Measurements from ENCODE around the gene ARHGAP36.

Gene ARHGAP36

GRCh38 chrX:131058136-131058868 lies at the start of gene ARHGAP36:
Gene ARHGAP36 (plus strand): TSS chrX:131058346. CDS start chrX:131081666, 23,320 bp downstream.
- H3K4me3 ChIP-seq = no peak within 1 kb of the TSS
- H3K27ac ChIP-seq = no peak within 1 kb of the TSS

- H3K27ac ChIP-seq = no peak overlapping the region
Measured at GRCh38 chrX:131010186-131010585, 48.0 kb upstream of the ARHGAP36 start.

GRCh38 chrX:131025336-131025735 lies 32.8 kb upstream of the ARHGAP36 start:
- Histone ChIP-seq H3K27ac (no peak overlapping the region), H3K4me3 (no peak overlapping the region)

More at GRCh38 chrX:131010186-131010585, 48.0 kb upstream of the ARHGAP36 start:
- H3K4me3 ChIP-seq = no peak overlapping the region

GRCh38 chrX:131032354-131033230 lies 25.6 kb upstream of the ARHGAP36 start:
- Histone ChIP-seq H3K4me3 (no peak overlapping the region), H3K27ac (no peak overlapping the region)

GRCh38 chrX:131034063-131034462 lies 24.1 kb upstream of the ARHGAP36 start:
- H3K27ac ChIP-seq = no peak overlapping the region
- H3K4me3 ChIP-seq = no peak overlapping the region

GRCh38 chrX:131040781-131041180 lies 17.4 kb upstream of the ARHGAP36 start:
- Histone ChIP-seq H3K4me3 (no peak overlapping the region), H3K27ac (no peak overlapping the region)

GRCh38 chrX:131041667-131042066 lies 16.5 kb upstream of the ARHGAP36 start:
- Histone ChIP-seq H3K4me3 (no peak overlapping the region), H3K27ac (no peak overlapping the region)

- Histone ChIP-seq H3K27ac (no peak overlapping the region), H3K4me3 (no peak overlapping the region)
Measured at GRCh38 chrX:131045726-131046125, 12.4 kb upstream of the ARHGAP36 start.

GRCh38 chrX:131046596-131046995 lies 11.6 kb upstream of the ARHGAP36 start:
- H3K27ac ChIP-seq = no peak overlapping the region
- no peak overlapping the region for H3K4me3 ChIP-seq

- Histone ChIP-seq H3K27ac (no peak overlapping the region), H3K4me3 (no peak overlapping the region)
Measured at GRCh38 chrX:131047180-131047579, 11.0 kb upstream of the ARHGAP36 start.

- Histone ChIP-seq H3K4me3 (no peak overlapping the region), H3K27ac (no peak overlapping the region)
Measured at GRCh38 chrX:131053076-131053475, 5.1 kb upstream of the ARHGAP36 start.

GRCh38 chrX:131054906-131055305 lies 3.2 kb upstream of the ARHGAP36 start:
- H3K4me3 ChIP-seq = no peak overlapping the region
- no peak overlapping the region for H3K27ac ChIP-seq

- no peak overlapping the region for H3K27ac ChIP-seq
- H3K4me3 ChIP-seq = no peak overlapping the region
Measured at GRCh38 chrX:131057706-131058105, 440 bp upstream of the ARHGAP36 start.

GRCh38 chrX:131059246-131059645 lies 1.1 kb downstream of the ARHGAP36 start:
- H3K27ac ChIP-seq = no peak overlapping the region

GRCh38 chrX:131060147-131060546 lies 2.0 kb downstream of the ARHGAP36 start:
- H3K4me3 ChIP-seq = no peak overlapping the region
- H3K27ac ChIP-seq = no peak overlapping the region

More at GRCh38 chrX:131059246-131059645, 1.1 kb downstream of the ARHGAP36 start:
- no peak overlapping the region for H3K4me3 ChIP-seq

GRCh38 chrX:131061306-131061705 lies 3.2 kb downstream of the ARHGAP36 start:
- Histone ChIP-seq H3K4me3 (no peak overlapping the region), H3K27ac (no peak overlapping the region)

- H3K4me3 ChIP-seq = no peak overlapping the region
- no peak overlapping the region for H3K27ac ChIP-seq
Measured at GRCh38 chrX:131063613-131064012, 5.5 kb downstream of the ARHGAP36 start.

GRCh38 chrX:131066237-131066636 lies 8.1 kb downstream of the ARHGAP36 start:
- Histone ChIP-seq H3K27ac (no peak overlapping the region), H3K4me3 (no peak overlapping the region)

GRCh38 chrX:131067216-131067615 lies 9.1 kb downstream of the ARHGAP36 start:
- Histone ChIP-seq H3K27ac (no peak overlapping the region), H3K4me3 (no peak overlapping the region)

GRCh38 chrX:131067846-131068745 lies 9.9 kb downstream of the ARHGAP36 start:
- H3K27ac ChIP-seq = no peak overlapping the region
- H3K4me3 ChIP-seq = no peak overlapping the region

All from skin epidermis (tissue), 12 donors.